Lung (tissue), 12 donors: ENCODE data around the gene SLAMF7. TPM values are rescaled to one million over a fixed set of nuclear protein-coding genes. Genes with fewer than 3 reads are reported as not detected.

Source experiments
- ATAC-seq: fragments of 200-7000 bp; cut with Tn5 transposase; one replicate; pipeline ENCODE4 v1.9.1; 2020; ENCODE audit warnings: moderate number of reproducible peaks; ENCODE audit not compliant: insufficient read depth, low FRiP score
- DNase-seq, 3 donors: peaks; one replicate each; pipeline ENCODE4 v3.0.0-alpha.2; 2013 to 2017
- H3K27ac ChIP-seq, 2 donors: one replicate each; pipeline ENCODE4 v1.5.1; 2013; ENCODE audit warnings: mild to moderate bottlenecking in 2 of 2, moderate library complexity in 2 of 2, control low read depth in 1 of 2, inconsistent platforms in 1 of 2, low read depth in 1 of 2, low read length in 1 of 2
- H3K27me3 ChIP-seq, 3 donors: one replicate each; pipeline ENCODE4 v1.5.1; 2013; ENCODE audit warnings: low read length in 2 of 3; ENCODE audit not compliant: control insufficient read depth in 3 of 3, insufficient read depth in 3 of 3
- H3K36me3 ChIP-seq, 4 donors: one replicate each; pipeline ENCODE4 v1.5.1; 2013; ENCODE audit warnings: low read length in 4 of 4, mild to moderate bottlenecking in 1 of 4, moderate library complexity in 1 of 4; ENCODE audit not compliant: control insufficient read depth in 4 of 4, insufficient read depth in 4 of 4
- H3K4me1 ChIP-seq, 5 donors: one replicate each; pipeline ENCODE4 v1.5.1; 2013; ENCODE audit warnings: low read length in 5 of 5, mild to moderate bottlenecking in 2 of 5, moderate library complexity in 1 of 5; ENCODE audit not compliant: control insufficient read depth in 5 of 5, insufficient read depth in 5 of 5
- H3K4me3 ChIP-seq: one replicate; pipeline ENCODE4 v1.5.1; 2013; ENCODE audit warnings: mild to moderate bottlenecking, control low read depth, moderate library complexity
- H3K9ac ChIP-seq, 2 donors: one replicate each; pipeline ENCODE4 v1.5.1; 2013; ENCODE audit warnings: low read length in 2 of 2, control low read depth in 1 of 2; ENCODE audit not compliant: insufficient read depth in 1 of 2
- H3K9me3 ChIP-seq, 4 donors: one replicate each; pipeline ENCODE4 v1.5.1; 2013; ENCODE audit warnings: low read length in 3 of 4, mild to moderate bottlenecking in 1 of 4, moderate library complexity in 1 of 4; ENCODE audit not compliant: control insufficient read depth in 4 of 4, insufficient read depth in 3 of 4
- CTCF ChIP-seq: IDR thresholded peaks from 2 replicates; pipeline ENCODE4 v1.5.1; 2012; ENCODE audit warnings: mild to moderate bottlenecking; ENCODE audit errors: control extremely low read depth, extremely low read depth
- WGBS, 2 donors: extraction: QIAGEN DNeasy Blood & Tissue Kit; methylation state at CpG; one replicate each; pipeline ENCODE4 v1.1.7; 2013; 5-methylcytosine and 5-hydroxymethylcytosine counted together
- polyA plus RNA-seq, 2 donors: library from polyadenylated mRNA; stranded (reverse); fragments of 200-250 nt; gene quantifications; one replicate each; pipeline ENCODE4 v1.2.1, GENCODE V29; 2013
- total RNA-seq, 2 donors: library from RNA; depleted of rRNA in 1 of 2; stranded (reverse); fragments of >200 nt in 1 of 2; gene quantifications; one replicate each; pipeline ENCODE4 v1.2.1, GENCODE V29; 2014 to 2021
- donor health status: control.
- donor health status: control.
- donor health status: Bipolar disorder and iron deficiency.
- donor health status: healthy.
- donor health status: DM: yes; HTN: yes; CAD: no.

SLAMF7 gene
- total and polyA plus RNA-seq, 4 donors, result 4.6 to 69.4 (median 10.0) TPM

GRCh38 chr1:160745551-160745950 lies 6.5 kb downstream of the SLAMF7 start:
- Histone ChIP-seq H3K9ac (no peak overlapping the region), H3K9me3 (peaks cover 0 to 3% (median 0%) of the 10 kb centered on the region in 4 donors), H3K27ac (no peak overlapping the region), H3K4me3 (no peak overlapping the region), H3K4me1 (peaks cover 0 to 1% (median 0%) of the 10 kb centered on the region in 5 donors), H3K27me3 (no peaks in the 10 kb centered on the region), H3K36me3 (no peaks in the 10 kb centered on the region)
- 39 to 81% methylated on average over 1 of the region's 1 CpG for WGBS, 2 donors
- no peak for TF ChIP-seq CTCF
- no peak for DNase-seq
- ATAC-seq, result no peak

- WGBS, 2 donors, result 78 to 85% methylated on average over 7 of the region's 7 CpGs
- Histone ChIP-seq H3K27me3 (no peaks in the 10 kb centered on the region), H3K4me3 (no peak overlapping the region), H3K27ac (no peak overlapping the region), H3K36me3 (no peaks in the 10 kb centered on the region), H3K9me3 (peaks cover 0 to 2% (median 0%) of the 10 kb centered on the region in 4 donors), H3K4me1 (peaks cover 0 to 1% (median 0%) of the 10 kb centered on the region in 5 donors), H3K9ac (no peak overlapping the region)
- TF ChIP-seq CTCF, result no peak
- ATAC-seq (no peak), DNase-seq (no peak)
Measured at GRCh38 chr1:160746836-160747500, 7.9 kb downstream of the SLAMF7 start.

GRCh38 chr1:160747717-160748116 lies 8.7 kb downstream of the SLAMF7 start:
- Histone ChIP-seq H3K36me3 (no peaks in the 10 kb centered on the region), H3K27ac (no peak overlapping the region), H3K9ac (no peak overlapping the region), H3K9me3 (no peaks in the 10 kb centered on the region), H3K4me3 (no peak overlapping the region), H3K27me3 (no peaks in the 10 kb centered on the region), H3K4me1 (peaks cover 0 to 1% (median 0%) of the 10 kb centered on the region in 5 donors)
- DNase-seq, result no peak
- TF ChIP-seq CTCF, result no peak
- no peak for ATAC-seq
